ENCODE data around the gene SERINC2. TPM values are rescaled to one million over a fixed set of nuclear protein-coding genes. Genes with fewer than 3 reads are reported as not detected.

Gene SERINC2
- polyA plus RNA-seq, 2 of the 4 experiments (the other 2 are of a cell fraction): 6.0 to 16.3 TPM

- H3K27ac ChIP-seq: no peak overlapping the region
- ChIA-PET CTCF (no interaction called here), POLR2A (no interaction called here)
- no peak for FAIRE-seq
- no peak overlapping the region for H3K4me3 ChIP-seq
- no peak overlapping the region for H3K4me2 ChIP-seq
- peak in 1 of 2 experiments; percentile 25; a peak in 2 of 6 replicates for ATAC-seq
- DNase-seq (ENCODE audit: low read depth in 1 of 2, low spot score in 1 of 2): no peak
- no peaks in the 10 kb centered on the region for H3K9me3 ChIP-seq
- 87% methylated on average over 19 of the region's 20 CpGs for WGBS (ENCODE audit: missing lambda C conversion rate)
- TF ChIP-seq HEYL (CRISPR knock-in tag; IDR thresholded peaks at IDR 0.05): no peak
- TF ChIP-seq E2F6 (IDR thresholded peaks at IDR 0.05; ENCODE audit: borderline replicate concordance, low read depth): no peak
- TF ChIP-seq ZSCAN20 (CRISPR knock-in tag; IDR thresholded peaks at IDR 0.05): no peak
- TF ChIP-seq MAFK (IDR thresholded peaks at IDR 0.05; ENCODE audit: partially characterized antibody): no peak
- no peak for TF ChIP-seq ZC3H11A (IDR thresholded peaks at IDR 0.05)
- TF ChIP-seq TFCP2L1 (CRISPR knock-in tag; IDR thresholded peaks at IDR 0.05): no peak
- no peak for TF ChIP-seq NFE2L2 (conservative IDR thresholded peaks at IDR 0.05; ENCODE audit: low read length)
- no peak for TF ChIP-seq PBX3 (IDR thresholded peaks at IDR 0.05)
- no peak for TF ChIP-seq CHD2 (IDR thresholded peaks at IDR 0.05; ENCODE audit: low read length, partially characterized antibody)
- TF ChIP-seq NPAS2 (CRISPR knock-in tag; IDR thresholded peaks at IDR 0.05; ENCODE audit: borderline replicate concordance): no peak
- no peak for TF ChIP-seq KDM1A (IDR thresholded peaks at IDR 0.05; ENCODE audit: low read depth)
- no peaks in the 10 kb centered on the region for H3K4me1 ChIP-seq
Observed at GRCh38 chr1:31432592-31433395, 19.8 kb downstream of the SERINC2 start.

- Histone ChIP-seq H3K9me3 (no peaks in the 10 kb centered on the region), H3K4me1 (no peaks in the 10 kb centered on the region), H3K27ac (no peak overlapping the region), H3K4me2 (no peak overlapping the region), H3K4me3 (no peak overlapping the region)
- TF ChIP-seq POLR2A (IDR thresholded peaks at IDR 0.05; ENCODE audit: low read length): no peak
- TF ChIP-seq NPAS2 (CRISPR knock-in tag; IDR thresholded peaks at IDR 0.05; ENCODE audit: borderline replicate concordance): no peak
- TF ChIP-seq RCOR1 (IDR thresholded peaks at IDR 0.05; ENCODE audit: low read depth, low read length): no peak
- TF ChIP-seq TP53 (CRISPR knock-in tag; IDR thresholded peaks at IDR 0.05): no peak
- TF ChIP-seq PHF8 (IDR thresholded peaks at IDR 0.05; ENCODE audit: borderline replicate concordance, low read depth): no peak
- ChIA-PET POLR2A (no interaction called here), CTCF (no interaction called here)
- FAIRE-seq (no peak), ATAC-seq (no peak), DNase-seq (ENCODE audit: low read depth in 1 of 2, low spot score in 1 of 2) (no peak)
- 87% methylated on average over 6 of the region's 6 CpGs for WGBS (ENCODE audit: missing lambda C conversion rate)
Observed at GRCh38 chr1:31433396-31433930, 20.4 kb downstream of the SERINC2 start.

- Histone ChIP-seq H3K4me3 (no peak overlapping the region), H3K4me2 (no peak overlapping the region), H3K4me1 (no peaks in the 10 kb centered on the region), H3K27ac (no peak overlapping the region), H3K9me3 (no peaks in the 10 kb centered on the region)
- DNase-seq (ENCODE audit: low read depth in 1 of 2, low spot score in 1 of 2) (no peak), FAIRE-seq (no peak), ATAC-seq (no peak; a peak in 1 of 6 replicates)
- TF ChIP-seq SREBF2 (IDR thresholded peaks at IDR 0.05) (no peak), ATOH8 (CRISPR knock-in tag; IDR thresholded peaks at IDR 0.05; ENCODE audit: low read depth) (no peak), FOXS1 (CRISPR knock-in tag; IDR thresholded peaks at IDR 0.05) (no peak), E2F6 (IDR thresholded peaks at IDR 0.05; ENCODE audit: borderline replicate concordance, low read depth) (no peak), RFX5 (IDR thresholded peaks at IDR 0.05) (no peak), CHD4 (IDR thresholded peaks at IDR 0.05; ENCODE audit: borderline replicate concordance) (no peak), USF2 (IDR thresholded peaks at IDR 0.05) (no peak), CBX2 (IDR thresholded peaks at IDR 0.05; ENCODE audit: borderline replicate concordance, low read depth) (no peak), ZFP36 (IDR thresholded peaks at IDR 0.05; ENCODE audit: borderline replicate concordance, partially characterized antibody) (no peak), KDM1A (IDR thresholded peaks at IDR 0.05; ENCODE audit: low read depth) (no peak), NFE2L2 (conservative IDR thresholded peaks at IDR 0.05; ENCODE audit: low read length) (no peak), HEYL (CRISPR knock-in tag; IDR thresholded peaks at IDR 0.05) (no peak), PBX3 (IDR thresholded peaks at IDR 0.05) (no peak), MAX (IDR thresholded peaks at IDR 0.05) (no peak)
- ChIA-PET POLR2A (no interaction called here), CTCF (no interaction called here)
- whole genome bisulfite sequencing (ENCODE audit: missing lambda C conversion rate): 80% methylated on average over 19 of the region's 21 CpGs
Observed at GRCh38 chr1:31434101-31434871, 21.3 kb downstream of the SERINC2 start.
